GDM1 (cell line): ENCODE data around the gene SELENOV.
A peak's percentile ranks its signal among the peaks of the same experiment; 100 is the strongest.

Experiments used
- DNase-seq: peaks from one replicate; lab custom pipeline; 2025; lab: John Stamatoyannopoulos, UW

The SELENOV gene

DNA sequence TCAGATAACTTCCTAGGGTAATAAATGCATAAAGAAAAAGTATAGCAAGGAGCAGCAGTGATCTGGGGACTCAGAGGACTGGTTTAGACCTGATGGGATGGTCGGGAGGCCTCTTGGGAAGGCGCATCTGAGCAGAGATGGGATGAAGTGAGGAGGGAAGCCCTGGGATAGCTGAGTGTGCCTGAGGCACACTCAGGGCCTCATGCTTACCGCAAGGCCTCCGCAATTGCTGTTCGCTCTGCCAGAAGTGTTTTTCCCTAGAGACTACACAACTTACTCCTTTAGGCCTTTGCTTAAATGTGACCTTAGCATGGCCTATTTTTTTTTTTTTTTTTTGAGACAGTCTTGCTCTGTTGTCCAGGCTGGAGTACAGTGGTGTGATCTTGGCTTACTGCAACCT, 20.3 kb upstream of the SELENOV start:
- DNase-seq: no peak

DNA sequence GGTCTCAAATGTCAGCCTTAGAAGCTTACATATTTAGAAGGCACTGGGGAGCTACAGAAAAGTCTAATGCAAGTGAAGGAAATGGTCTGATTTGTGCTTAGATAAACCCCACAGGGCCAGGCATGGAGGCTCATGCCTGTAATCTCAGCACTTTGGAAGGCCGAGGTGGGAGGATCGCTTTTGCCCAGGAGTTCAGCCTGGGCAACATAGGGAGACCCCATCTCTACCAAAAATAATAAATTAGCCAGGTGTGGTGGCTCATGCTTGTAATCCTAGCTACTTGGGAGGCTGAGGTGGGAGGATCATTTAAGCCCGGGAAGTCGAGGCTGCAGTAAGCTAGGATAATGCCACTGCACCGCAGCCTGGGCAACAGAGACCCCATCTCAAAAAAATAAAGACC, 18.9 kb upstream of the SELENOV start:
- DNase-seq: no peak

DNA sequence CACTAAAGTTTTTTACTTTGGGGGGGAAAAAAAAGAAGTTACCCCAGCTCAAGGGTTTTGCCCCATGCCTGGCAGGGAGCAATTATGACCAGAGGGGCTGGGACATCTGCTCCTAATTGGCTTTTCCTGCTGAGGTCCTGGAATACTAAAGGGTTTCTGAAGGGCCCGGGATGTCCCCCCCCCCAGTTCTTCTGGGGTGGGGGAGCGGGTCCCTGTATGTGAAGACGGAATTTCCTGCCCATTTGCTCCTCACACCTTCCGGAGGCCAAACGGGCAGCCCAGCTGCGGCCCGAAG, 17.3 kb upstream of the SELENOV start:
- DNase-seq: no peak

DNA sequence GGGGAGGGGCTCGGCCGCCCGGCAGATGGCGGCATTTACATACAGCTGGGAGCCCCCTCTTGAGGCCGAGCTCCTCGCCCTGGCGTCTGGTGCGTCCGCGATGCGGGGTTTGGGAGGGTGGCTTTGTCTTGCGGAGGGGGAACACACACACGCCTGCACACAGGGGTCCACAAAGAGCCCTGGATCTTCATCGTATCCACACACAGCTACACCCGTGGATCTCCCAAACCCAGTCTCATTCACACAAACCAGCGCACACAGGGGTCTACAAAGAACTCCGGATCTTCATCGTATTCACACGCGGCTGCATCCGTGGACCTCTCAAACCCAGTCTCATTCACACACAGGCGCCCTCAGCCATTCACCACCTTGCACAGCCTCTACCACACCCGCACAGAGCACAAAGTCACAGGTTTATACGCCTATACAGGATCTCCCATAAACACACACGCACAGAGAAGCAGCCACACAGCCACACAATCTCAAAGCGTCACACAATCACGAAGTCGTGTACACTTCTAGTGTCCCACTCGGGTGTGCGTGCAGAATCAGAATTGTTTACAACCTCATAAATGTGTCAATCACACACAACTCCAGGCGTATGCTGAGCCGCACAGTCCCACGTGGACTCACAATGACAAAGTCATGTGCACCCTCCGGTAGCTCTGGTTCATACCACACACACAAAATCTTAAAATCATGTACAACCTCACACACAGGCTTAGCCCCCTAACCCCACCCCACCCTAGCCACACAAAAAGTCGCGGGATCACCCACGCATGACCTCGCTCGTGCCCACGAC, 16.7 kb upstream of the SELENOV start:
- no peak for DNase-seq

DNA sequence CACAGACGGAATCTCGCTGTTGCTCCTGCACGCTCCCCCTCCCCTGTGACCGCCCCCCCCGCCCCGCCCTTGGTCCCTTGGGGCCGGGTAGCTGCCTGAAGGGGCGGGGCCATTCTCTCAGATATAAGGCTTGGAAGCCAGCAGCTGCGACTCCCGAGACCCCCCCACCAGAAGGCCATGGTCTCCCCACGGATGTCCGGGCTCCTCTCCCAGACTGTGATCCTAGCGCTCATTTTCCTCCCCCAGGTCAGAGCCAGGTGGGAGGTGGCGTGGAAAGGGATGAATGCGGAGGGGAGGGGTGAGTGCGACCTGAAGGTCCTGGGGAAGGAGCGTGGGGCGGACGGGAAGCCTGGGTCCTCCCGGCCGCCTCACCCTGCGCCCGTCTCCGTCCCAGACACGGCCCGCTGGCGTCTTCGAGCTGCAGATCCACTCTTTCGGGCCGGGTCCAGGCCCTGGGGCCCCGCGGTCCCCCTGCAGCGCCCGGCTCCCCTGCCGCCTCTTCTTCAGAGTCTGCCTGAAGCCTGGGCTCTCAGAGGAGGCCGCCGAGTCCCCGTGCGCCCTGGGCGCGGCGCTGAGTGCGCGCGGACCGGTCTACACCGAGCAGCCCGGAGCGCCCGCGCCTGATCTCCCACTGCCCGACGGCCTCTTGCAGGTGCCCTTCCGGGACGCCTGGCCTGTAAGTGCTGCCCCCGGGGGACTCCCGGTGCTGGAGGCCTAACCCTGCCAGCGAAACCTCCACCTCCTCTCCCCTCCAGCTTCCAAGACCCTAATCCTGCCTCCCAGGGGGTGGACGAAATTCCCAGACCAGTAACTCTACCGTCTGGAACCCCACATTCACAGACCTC, 15.9 kb upstream of the SELENOV start, which contains the start of gene DLL3:
Gene DLL3 (plus strand): TSS at position 150 of the 845 bp plus-strand sequence. CDS start 28 bp downstream, at position 178.
- no peak for DNase-seq

DNA sequence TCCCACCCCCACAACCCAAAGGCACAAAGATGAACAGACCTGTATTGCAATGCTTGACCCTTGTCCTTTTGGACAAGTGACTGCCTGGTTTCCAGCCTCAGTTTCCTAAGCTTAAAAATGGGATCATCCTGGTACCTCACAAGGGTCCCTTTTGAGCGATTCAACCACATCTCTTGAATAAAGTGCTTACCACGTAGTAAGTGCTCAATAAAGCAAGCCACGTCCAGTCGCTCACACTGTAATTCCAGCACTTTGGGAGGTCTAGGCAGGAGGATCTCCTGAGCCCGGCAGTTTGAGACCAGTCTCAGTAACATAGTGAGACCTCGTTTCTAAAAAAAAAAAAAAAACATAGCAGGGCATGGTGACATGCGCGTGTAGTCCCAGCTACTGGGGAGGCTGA, 15.0 kb upstream of the SELENOV start:
- DNase-seq: no peak

DNA sequence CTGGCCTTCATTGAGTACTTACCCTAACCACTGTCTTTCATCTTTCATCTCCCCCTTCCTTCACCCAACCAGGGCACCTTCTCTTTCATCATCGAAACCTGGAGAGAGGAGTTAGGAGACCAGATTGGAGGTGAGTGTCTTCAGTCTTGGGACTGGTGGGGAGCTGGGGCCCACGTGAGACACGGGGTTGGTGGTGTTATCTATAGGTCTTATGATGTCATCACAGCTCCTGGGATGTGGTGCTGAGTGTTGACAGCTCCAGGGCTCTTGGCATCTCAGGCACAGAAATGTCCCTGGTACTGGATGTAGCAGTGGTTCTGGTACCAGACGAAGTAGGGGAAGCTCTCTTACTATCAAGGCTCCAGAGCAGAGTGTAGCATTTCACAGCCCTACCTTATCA, 14.4 kb upstream of the SELENOV start:
- DNase-seq: no peak

DNA sequence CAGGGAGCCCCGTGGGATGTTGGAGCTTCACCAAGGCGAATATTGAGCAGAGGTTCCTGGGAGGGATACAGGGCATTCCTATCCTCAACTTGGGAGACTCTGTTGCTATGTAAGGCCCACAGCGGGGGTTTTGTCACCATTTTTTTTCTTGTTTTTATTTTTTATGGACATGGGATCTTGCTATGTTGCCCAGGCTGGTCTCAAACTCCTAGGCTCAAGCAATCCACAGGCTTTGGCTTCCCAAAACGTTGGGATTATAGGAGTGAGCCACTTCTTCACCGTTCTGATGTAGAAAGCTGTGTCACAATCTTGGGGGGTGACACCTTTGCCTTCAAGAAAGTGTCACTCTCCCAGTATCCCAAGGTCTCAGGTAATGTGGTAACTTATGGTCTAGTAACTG, 13.6 kb upstream of the SELENOV start:
- no peak for DNase-seq

DNA sequence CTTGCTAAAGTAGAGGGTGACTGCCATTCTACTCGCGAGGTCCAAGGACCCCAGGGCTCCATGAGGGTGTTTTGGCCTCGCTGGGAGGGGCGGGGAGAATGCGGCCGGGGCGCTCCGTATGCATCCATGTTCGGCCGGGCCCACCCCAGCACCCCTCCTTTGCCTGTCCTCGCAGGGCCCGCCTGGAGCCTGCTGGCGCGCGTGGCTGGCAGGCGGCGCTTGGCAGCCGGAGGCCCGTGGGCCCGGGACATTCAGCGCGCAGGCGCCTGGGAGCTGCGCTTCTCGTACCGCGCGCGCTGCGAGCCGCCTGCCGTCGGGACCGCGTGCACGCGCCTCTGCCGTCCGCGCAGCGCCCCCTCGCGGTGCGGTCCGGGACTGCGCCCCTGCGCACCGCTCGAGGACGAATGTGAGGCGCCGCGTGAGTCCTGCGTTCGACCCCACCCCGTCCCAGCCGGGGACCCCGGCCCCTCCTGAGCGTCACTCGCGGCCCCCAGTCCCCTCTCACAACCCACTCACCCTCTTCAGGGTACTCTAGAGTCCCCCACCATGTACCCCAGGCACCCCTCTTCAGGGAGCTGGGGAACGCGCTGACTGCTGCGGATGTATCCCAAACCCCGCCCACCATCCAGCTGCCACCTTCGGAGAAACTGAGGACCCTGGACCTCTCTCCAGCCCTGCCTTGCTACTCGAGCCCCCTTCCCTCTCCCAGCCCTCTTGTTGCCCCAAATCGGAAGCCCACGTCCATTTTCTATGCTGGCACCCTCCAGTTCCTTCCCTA, 12.1 kb upstream of the SELENOV start:
- peak; percentile 76 for DNase-seq

DNA sequence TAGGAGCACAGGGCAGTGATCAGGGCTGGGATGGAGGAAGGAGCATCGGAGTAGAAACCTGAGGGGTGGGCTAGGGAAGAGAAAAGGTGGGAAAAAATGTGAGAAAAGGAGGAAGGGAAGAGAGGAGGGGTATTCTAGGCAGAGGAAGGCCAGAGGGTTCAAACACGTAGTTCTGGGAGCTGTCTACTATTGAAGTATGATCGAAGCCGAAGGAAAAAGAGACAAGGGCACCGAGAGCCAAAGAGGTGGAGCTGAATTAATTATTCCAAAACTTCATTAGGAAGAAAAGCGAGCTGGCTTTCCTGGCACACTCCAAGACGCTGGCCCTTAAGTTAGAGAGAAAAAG, 8.4 kb upstream of the SELENOV start:
- no peak for DNase-seq

DNA sequence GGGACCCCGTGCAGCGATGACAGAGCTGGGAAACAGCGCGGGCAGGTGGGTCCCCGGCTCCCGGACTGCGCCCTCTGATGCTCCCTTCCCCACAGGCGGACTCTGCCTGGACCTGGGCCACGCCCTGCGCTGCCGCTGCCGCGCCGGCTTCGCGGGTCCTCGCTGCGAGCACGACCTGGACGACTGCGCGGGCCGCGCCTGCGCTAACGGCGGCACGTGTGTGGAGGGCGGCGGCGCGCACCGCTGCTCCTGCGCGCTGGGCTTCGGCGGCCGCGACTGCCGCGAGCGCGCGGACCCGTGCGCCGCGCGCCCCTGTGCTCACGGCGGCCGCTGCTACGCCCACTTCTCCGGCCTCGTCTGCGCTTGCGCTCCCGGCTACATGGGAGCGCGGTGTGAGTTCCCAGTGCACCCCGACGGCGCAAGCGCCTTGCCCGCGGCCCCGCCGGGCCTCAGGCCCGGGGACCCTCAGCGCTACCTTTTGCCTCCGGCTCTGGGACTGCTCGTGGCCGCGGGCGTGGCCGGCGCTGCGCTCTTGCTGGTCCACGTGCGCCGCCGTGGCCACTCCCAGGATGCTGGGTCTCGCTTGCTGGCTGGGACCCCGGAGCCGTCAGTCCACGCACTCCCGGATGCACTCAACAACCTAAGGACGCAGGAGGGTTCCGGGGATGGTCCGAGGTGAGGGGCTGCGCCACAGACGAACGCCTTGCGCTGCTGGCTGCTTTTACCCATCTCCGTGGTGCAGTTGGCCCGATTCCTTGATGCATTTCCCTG, 7.8 kb upstream of the SELENOV start:
- peak; percentile 58 for DNase-seq

DNA sequence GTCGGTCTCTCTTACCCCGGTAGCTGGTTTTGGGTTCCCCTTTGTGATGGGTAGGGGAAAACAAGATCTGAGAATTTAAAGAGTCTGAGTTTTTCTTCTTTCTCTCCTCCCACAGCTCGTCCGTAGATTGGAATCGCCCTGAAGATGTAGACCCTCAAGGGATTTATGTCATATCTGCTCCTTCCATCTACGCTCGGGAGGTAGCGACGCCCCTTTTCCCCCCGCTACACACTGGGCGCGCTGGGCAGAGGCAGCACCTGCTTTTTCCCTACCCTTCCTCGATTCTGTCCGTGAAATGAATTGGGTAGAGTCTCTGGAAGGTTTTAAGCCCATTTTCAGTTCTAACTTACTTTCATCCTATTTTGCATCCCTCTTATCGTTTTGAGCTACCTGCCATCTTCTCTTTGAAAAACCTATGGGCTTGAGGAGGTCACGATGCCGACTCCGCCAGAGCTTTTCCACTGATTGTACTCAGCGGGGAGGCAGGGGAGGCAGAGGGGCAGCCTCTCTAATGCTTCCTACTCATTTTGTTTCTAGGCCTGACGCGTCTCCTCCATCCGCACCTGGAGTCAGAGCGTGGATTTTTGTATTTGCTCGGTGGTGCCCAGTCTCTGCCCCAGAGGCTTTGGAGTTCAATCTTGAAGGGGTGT, 7.1 kb upstream of the SELENOV start:
- DNase-seq: no peak

DNA sequence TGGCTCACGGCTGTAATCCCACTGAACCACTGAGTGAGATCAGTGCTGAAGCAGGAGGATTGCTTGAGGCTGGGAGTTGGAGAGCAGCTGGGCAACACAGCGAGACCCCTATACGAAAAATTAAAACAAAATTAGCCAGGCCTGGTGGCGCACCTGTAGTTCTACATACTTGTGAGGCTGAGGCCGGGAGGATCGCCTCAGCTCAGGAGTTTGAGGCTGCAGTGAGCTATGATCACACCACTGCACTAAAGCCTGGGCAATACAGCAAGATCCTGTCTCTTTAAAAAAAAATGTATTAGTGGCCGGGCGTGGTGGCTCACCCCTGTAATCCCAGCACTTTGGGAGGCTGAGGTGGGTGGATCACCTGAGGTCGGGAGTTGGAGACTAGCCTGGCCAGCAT, 6.3 kb upstream of the SELENOV start:
- no peak for DNase-seq

DNA sequence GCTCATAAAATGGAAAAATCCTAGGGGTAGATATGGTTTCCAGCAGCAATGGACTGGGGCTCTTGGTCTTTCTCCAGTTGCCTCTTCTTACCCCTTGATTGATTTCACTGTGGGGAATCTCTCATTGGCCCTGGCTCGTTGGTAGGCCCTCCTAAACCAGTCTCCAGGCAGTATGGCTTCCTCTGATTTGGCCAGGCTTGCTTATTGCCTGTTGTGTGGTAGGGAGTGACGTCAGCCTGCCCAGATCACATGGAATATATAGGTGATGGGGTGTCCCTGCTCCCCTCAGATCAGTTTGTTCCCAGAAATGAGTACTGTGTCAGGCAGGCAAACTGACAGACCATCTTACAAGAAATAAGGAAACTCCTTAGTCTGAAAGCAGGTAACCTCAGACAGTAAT, 5.7 kb upstream of the SELENOV start:
- no peak for DNase-seq

DNA sequence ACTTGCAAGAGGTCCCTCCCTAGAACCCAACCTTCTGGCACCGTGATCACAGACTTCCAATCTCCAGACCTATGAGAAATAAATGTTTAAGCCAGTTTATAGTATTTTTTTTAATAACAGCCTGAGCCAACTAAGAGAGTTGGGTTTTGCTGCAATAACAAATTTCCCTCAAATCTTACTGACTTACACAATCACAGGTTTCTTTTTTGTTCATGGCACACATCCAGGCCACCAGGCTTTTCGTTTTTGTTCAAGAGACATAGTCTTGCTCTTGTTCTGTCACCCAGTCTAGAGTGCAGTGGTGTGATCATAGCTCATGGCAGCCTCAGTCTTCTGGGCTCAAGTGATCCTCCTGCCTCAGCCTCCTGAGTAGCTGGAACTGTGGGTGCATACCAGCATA, 2.0 kb upstream of the SELENOV start:
- no peak for DNase-seq

DNA sequence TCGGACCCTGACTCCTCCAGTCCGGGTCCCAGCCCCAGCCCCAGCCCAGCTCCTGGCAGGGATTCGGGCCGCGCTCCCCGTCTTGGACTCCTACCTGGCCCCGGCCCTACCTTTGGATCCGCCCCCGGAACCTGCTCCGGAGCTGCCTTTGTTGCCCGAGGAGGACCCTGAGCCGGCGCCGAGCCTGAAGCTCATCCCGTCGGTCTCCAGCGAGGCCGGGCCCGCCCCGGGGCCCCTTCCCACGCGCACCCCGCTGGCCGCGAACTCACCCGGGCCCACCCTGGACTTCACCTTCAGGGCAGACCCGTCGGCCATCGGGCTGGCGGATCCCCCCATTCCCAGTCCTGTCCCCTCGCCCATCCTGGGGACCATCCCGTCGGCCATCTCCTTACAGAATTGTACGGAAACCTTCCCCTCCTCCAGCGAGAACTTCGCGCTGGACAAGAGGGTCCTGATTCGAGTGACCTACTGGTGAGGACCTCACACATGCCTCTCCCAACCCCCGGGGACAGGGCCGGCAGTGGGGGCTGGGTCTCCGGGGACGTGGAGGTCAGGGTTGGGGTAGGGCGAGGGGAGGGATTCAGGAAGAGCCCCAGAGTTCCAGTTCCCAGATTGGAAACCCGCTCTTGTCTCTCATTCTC, 732 bp downstream of the SELENOV start:
- DNase-seq: no peak

DNA sequence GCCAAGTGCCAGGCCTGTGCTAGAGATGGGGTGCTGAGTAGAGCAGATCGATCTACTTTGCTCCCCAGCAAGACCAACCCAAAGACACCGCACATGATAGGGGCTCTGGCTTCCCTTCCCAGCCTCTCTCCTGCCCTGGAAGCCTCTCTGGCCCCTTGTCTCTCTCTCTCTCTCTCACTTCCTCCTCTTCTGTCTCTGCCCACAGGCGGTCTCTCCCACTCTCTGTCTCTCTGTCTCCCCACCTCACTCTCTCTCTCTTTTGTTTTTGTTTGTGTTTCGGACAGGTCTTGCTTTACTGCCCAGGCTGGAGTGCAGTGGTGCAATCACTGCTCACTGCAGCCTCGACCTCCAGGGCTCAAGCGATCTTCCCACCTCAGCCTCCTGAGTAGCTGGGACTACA, 1.3 kb downstream of the SELENOV start:
- DNase-seq: no peak

DNA sequence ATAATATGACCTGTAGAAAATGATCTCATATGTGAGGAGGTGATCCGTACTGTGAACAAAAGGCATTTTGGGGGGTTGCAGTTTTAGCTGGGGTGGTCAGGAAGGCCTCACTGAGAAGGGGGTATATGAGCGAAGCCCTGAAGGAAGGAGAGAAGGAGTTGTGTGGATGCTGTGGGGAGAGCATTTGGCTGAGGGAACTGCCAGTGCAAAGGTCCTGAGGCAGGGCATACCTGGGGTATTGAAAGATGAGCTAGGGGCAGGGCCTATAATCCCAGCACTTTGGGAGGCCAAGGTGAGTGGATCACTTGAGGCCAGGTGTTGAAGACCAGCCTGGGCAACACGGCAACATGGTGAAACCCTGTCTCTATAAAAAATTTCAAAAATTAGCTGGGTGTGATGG, 2.5 kb downstream of the SELENOV start:
- DNase-seq: no peak

DNA sequence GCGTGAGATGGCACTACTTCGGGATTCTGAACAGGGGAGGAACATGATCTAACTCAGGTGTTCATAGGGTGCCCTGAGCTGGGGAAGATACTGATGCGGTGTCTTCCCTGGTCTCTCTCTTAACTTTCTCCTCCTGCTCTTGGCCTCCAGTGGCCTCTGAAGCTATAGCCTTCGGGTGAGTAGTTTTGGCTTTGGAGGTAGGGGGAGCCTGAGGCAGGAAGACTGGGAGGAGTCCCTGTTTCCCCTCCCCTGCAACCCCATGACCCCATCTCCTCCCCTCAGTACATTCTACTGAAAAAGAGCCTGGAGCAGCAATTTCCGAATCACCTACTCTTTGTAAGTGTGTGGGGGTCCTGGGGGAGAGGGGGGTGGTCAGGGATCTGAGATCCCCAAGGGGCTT, 3.5 kb downstream of the SELENOV start:
- no peak for DNase-seq

DNA sequence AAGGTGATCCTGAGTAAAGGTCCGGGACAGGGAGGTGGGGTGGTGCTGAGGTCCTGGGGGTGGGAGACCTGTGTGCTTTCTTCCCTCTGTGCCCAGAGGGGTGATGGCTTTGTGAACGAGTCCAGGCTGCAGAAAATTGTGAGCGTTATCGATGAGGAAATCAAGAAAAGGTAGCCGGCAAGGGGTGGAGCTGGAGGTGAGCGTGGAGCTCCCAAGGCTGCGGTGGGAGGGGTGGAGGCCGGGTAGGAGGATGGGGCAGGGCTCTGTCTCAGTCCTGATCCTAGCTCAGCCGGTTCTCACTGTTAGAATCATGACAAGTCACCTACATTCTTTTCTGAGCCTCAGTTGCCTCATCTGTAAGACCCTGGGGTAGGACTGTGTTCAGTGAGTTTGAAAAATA, 4.0 kb downstream of the SELENOV start:
- no peak for DNase-seq
